Measurements from ENCODE around the gene MTERF2. TPM values are rescaled to one million over a fixed set of nuclear protein-coding genes. Genes with fewer than 3 reads are reported as not detected.

The MTERF2 gene
- total RNA-seq, 1 donor from 2014 or later, result 25.1 TPM

GRCh38 chr12:106976668-106977067 is 10.3 kb downstream of the MTERF2 start:
- TF ChIP-seq EZH2phosphoT487 (IDR thresholded peaks at IDR 0.05) (no peak), EZH2 (IDR thresholded peaks at IDR 0.05) (no peak), CTCF (IDR thresholded peaks at IDR 0.05) (no peak)
- Mint-ChIP-seq H3K9me3 (no peaks in the 10 kb centered on the region), H3K4me3 (no peak overlapping the region), H3K36me3 (peaks cover 12% of the 10 kb centered on the region), H3K27ac (no peak overlapping the region), H3K4me1 (peaks cover 5% of the 10 kb centered on the region), H3K27me3 (ENCODE audit: insufficient read depth, low read depth) (no peaks in the 10 kb centered on the region)
- H4K20me1 ChIP-seq (ENCODE audit: low read depth), result peaks cover 7% of the 10 kb centered on the region
- no peaks in the 10 kb centered on the region for H3K36me3 ChIP-seq
- H3K9ac ChIP-seq, result no peak overlapping the region
- DNase-seq (ENCODE audit: low spot score), result no peak
- H3K79me2 ChIP-seq (ENCODE audit: low read depth), result no peaks in the 10 kb centered on the region
- H3K27ac ChIP-seq, result no peak overlapping the region
- H3K27me3 ChIP-seq, result no peaks in the 10 kb centered on the region
- no peak overlapping the region for H3K4me2 ChIP-seq
- no peaks in the 10 kb centered on the region for H3K4me1 ChIP-seq
- H2AFZ ChIP-seq (replicated peaks), result no peak overlapping the region
- H3K4me3 ChIP-seq, result no peak overlapping the region
- H3K9me3 ChIP-seq (ENCODE audit: low read depth), result no peaks in the 10 kb centered on the region
- H3F3A ChIP-seq (ENCODE audit: low read depth), result peaks cover 4% of the 10 kb centered on the region

- Histone ChIP-seq H3K4me3 (no peak overlapping the region), H2AFZ (replicated peaks) (no peak overlapping the region), H3K9ac (no peak overlapping the region), H3K9me3 (ENCODE audit: low read depth) (no peaks in the 10 kb centered on the region), H3K36me3 (no peaks in the 10 kb centered on the region), H3F3A (ENCODE audit: low read depth) (peaks cover 7% of the 10 kb centered on the region), H3K79me2 (ENCODE audit: low read depth) (no peaks in the 10 kb centered on the region), H4K20me1 (ENCODE audit: low read depth) (peaks cover 7% of the 10 kb centered on the region), H3K27me3 (no peaks in the 10 kb centered on the region), H3K4me2 (no peak overlapping the region), H3K4me1 (no peaks in the 10 kb centered on the region), H3K27ac (no peak overlapping the region)
- TF ChIP-seq CTCF (IDR thresholded peaks at IDR 0.05), result no peak
- no peak for TF ChIP-seq EZH2 (IDR thresholded peaks at IDR 0.05)
- TF ChIP-seq EZH2phosphoT487 (IDR thresholded peaks at IDR 0.05), result no peak
- Mint-ChIP-seq H3K4me1 (peaks cover 5% of the 10 kb centered on the region), H3K9me3 (no peaks in the 10 kb centered on the region), H3K27me3 (ENCODE audit: insufficient read depth, low read depth) (no peaks in the 10 kb centered on the region), H3K4me3 (no peak overlapping the region), H3K27ac (peak overlapping the region; percentile 13), H3K36me3 (peaks cover 15% of the 10 kb centered on the region)
- DNase-seq (ENCODE audit: low spot score), result no peak
Observed at GRCh38 chr12:106975993-106976658, 10.8 kb downstream of the MTERF2 start.

- DNase-seq (ENCODE audit: low spot score), result no peak
- peaks cover 7% of the 10 kb centered on the region for H4K20me1 ChIP-seq (ENCODE audit: low read depth)
- H3K27ac Mint-ChIP-seq, result no peak overlapping the region
- H3K9me3 ChIP-seq (ENCODE audit: low read depth), result no peaks in the 10 kb centered on the region
- H3K36me3 Mint-ChIP-seq, result peaks cover 18% of the 10 kb centered on the region
- H3K79me2 ChIP-seq (ENCODE audit: low read depth), result no peaks in the 10 kb centered on the region
- H3F3A ChIP-seq (ENCODE audit: low read depth), result peaks cover 13% of the 10 kb centered on the region
- H3K27me3 Mint-ChIP-seq (ENCODE audit: insufficient read depth, low read depth), result no peaks in the 10 kb centered on the region
- no peaks in the 10 kb centered on the region for H3K4me1 ChIP-seq
- peaks cover 5% of the 10 kb centered on the region for H3K4me1 Mint-ChIP-seq
- H3K9ac ChIP-seq, result no peak overlapping the region
- no peaks in the 10 kb centered on the region for H3K36me3 ChIP-seq
- no peak overlapping the region for H3K4me3 ChIP-seq
- no peak for TF ChIP-seq EZH2 (IDR thresholded peaks at IDR 0.05)
- no peak for TF ChIP-seq CTCF (IDR thresholded peaks at IDR 0.05)
- TF ChIP-seq EZH2phosphoT487 (IDR thresholded peaks at IDR 0.05), result no peak
- H3K4me3 Mint-ChIP-seq, result no peak overlapping the region
- no peak overlapping the region for H2AFZ ChIP-seq (replicated peaks)
- no peak overlapping the region for H3K27ac ChIP-seq
- H3K4me2 ChIP-seq, result no peak overlapping the region
- no peaks in the 10 kb centered on the region for H3K9me3 Mint-ChIP-seq
- no peaks in the 10 kb centered on the region for H3K27me3 ChIP-seq
Observed at GRCh38 chr12:106975098-106975497, 11.8 kb downstream of the MTERF2 start.

Data from neural progenitor cell (in vitro differentiated cells).